Gastroesophageal sphincter (tissue), 3 donors: ENCODE measurements around the gene TMPRSS9.

ENCODE experiments used
- CTCF ChIP-seq, 4 experiments: fragments of 200-600 bp in 2 of 4; fragments of 450-650 bp in 2 of 4; sonication (generic) in 1 of 4; IDR thresholded peaks; one replicate each; pipeline ENCODE4 v1.5.1; 2017 to 2019; ENCODE audit warnings: antibody characterized with exemption in 4 of 4, mild to moderate bottlenecking in 2 of 4, moderate library complexity in 2 of 4
- POLR2A ChIP-seq, 2 donors: fragments of 450-650 bp; IDR thresholded peaks; one replicate each; pipeline ENCODE4 v1.6.1; 2017; ENCODE audit warnings: antibody characterized with exemption in 2 of 2, mild to moderate bottlenecking in 2 of 2, moderate library complexity in 1 of 2

DNA sequence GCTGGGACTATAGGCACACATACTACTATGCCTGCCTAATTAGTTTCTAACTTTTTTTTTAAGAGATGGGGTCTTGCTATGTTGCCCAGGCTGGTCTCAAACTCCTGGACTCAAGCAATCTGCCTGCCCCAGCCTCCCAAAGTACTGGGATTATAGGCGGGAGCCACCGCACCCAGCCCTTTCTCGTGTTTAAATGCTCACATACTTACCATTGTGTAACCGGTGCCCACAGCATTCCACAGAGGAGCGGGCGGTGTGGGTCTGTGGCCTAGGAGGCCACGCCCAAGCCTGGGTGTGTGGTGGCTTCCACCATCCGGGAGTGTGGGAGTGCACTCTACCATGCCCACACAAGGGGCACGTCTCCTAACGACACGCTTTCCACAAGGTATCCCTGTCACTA, 89.0 kb downstream of the TMPRSS9 start:
- TF ChIP-seq POLR2A (IDR thresholded peaks at IDR 0.05) (no peak), CTCF (IDR thresholded peaks at IDR 0.05) (no peak)
